H1 (cell line): ENCODE results near the gene SMIM28. TPM values are rescaled to one million over a fixed set of nuclear protein-coding genes. Genes with fewer than 3 reads are reported as not detected.

Source experiments
- CTCF ChIA-PET: fragments of 300-600 bp; sonication (Branson Sonifier 250); formaldehyde crosslinking; loops from one replicate; lab custom pipeline; 2021; ENCODE audit not compliant: partially characterized antibody; lab: Charles Lee
- POLR2A ChIA-PET: fragments of 300-600 bp; sonication (Branson Sonifier 250); formaldehyde crosslinking; loops from one replicate; lab custom pipeline; 2021; ENCODE audit warnings: inconsistent platforms; ENCODE audit not compliant: partially characterized antibody; lab: Charles Lee
- DNase-seq, 2 experiments: peaks; one replicate each; pipeline versions ENCODE4 v3.0.0 to v3.0.0-alpha.2; 2010 to 2022; ENCODE audit warnings: low spot score in 2 of 2, low read depth in 1 of 2, mixed read lengths in 1 of 2
- FAIRE-seq: peaks from 2 replicates; lab custom pipeline; 2011; peaks lifted over from hg19 to GRCh38; lab: Jason Lieb, UNC
- H2AFZ ChIP-seq: 2 replicates; pipeline ENCODE4 v1.8.1; 2012; ENCODE audit warnings: low read length, inconsistent platforms
- H2AK5ac ChIP-seq: 2 replicates; pipeline ENCODE4 v1.6.1; 2013; ENCODE audit warnings: low read depth, low read length
- H2BK120ac ChIP-seq: replicated peaks from 2 replicates; pipeline ENCODE3; 2013; ENCODE audit warnings: low read depth, low read length, inconsistent platforms
- H2BK12ac ChIP-seq: 2 replicates; pipeline ENCODE4 v1.6.1; 2013; ENCODE audit warnings: low read depth, low read length
- H2BK15ac ChIP-seq: 2 replicates; pipeline ENCODE4 v1.6.1; 2013; ENCODE audit warnings: low read length
- H2BK20ac ChIP-seq: 2 replicates; pipeline ENCODE4 v1.6.1; 2013; ENCODE audit warnings: low read length
- H2BK5ac ChIP-seq: 2 replicates; pipeline ENCODE4 v1.6.1; 2013; ENCODE audit warnings: low read depth, low read length
- H3K14ac ChIP-seq: 2 replicates; pipeline ENCODE4 v1.6.1; 2013; ENCODE audit warnings: inconsistent platforms; ENCODE audit not compliant: insufficient read length
- H3K18ac ChIP-seq: 2 replicates; pipeline ENCODE4 v1.6.1; 2013; ENCODE audit warnings: low read length; ENCODE audit errors: extremely low read depth
- H3K23ac ChIP-seq: 2 replicates; pipeline ENCODE4 v1.6.1; 2013; ENCODE audit warnings: inconsistent platforms; ENCODE audit not compliant: insufficient read length
- H3K23me2 ChIP-seq: 2 replicates; pipeline ENCODE4 v1.6.1; 2013; ENCODE audit warnings: low read depth, low read length
- H3K27ac ChIP-seq: 2 replicates; pipeline ENCODE4 v1.6.1; 2011; ENCODE audit warnings: low read depth, low read length, inconsistent platforms
- H3K27me3 ChIP-seq, 4 experiments: replicated peaks in 1 of 4; 1 replicate in 1 of 4; 2 replicates in 3 of 4; pipeline versions ENCODE4 v1.6.1 to v1.8.1; 2011 to 2013; ENCODE audit warnings: low read length in 3 of 4, mild to moderate bottlenecking in 3 of 4, inconsistent platforms in 2 of 4, mixed read lengths in 2 of 4, moderate library complexity in 1 of 4; ENCODE audit not compliant: control insufficient read depth in 3 of 4, insufficient read depth in 3 of 4; ENCODE audit errors: extremely low read depth in 1 of 4
- H3K36me3 ChIP-seq, 4 experiments: 2 replicates each; pipeline versions ENCODE4 v1.6.1 to v1.8.1; 2011 to 2013; ENCODE audit warnings: mild to moderate bottlenecking in 4 of 4, low read length in 3 of 4, moderate library complexity in 2 of 4, control low read depth in 1 of 4, inconsistent platforms in 1 of 4; ENCODE audit not compliant: insufficient read depth in 4 of 4, control insufficient read depth in 2 of 4
- H3K4ac ChIP-seq: replicated peaks from 2 replicates; pipeline ENCODE3; 2013; ENCODE audit warnings: low read length, low read depth, mixed read lengths, inconsistent platforms; ENCODE audit not compliant: insufficient read length
- H3K4me1 ChIP-seq, 4 experiments: replicated peaks in 1 of 4; 1 replicate in 1 of 4; 2 replicates in 3 of 4; pipeline versions ENCODE4 v1.6.1 to v1.8.1; 2011 to 2013; ENCODE audit warnings: low read length in 3 of 4, inconsistent platforms in 2 of 4, mixed read lengths in 1 of 4; ENCODE audit not compliant: insufficient read depth in 4 of 4, control insufficient read depth in 3 of 4
- H3K4me2 ChIP-seq, 2 experiments: 2 replicates each; pipeline versions ENCODE4 v1.6.1 to v1.8.1; 2011 to 2013; ENCODE audit warnings: low read depth in 2 of 2, low read length in 2 of 2, control low read depth in 1 of 2, inconsistent platforms in 1 of 2, mild to moderate bottlenecking in 1 of 2; ENCODE audit not compliant: insufficient read depth in 1 of 2
- H3K4me3 ChIP-seq, 4 experiments: fragments of 200-600, 300-600 bp in 1 of 4; sonication (generic), shearing (Covaris generic), sonication (Bioruptor Twin) in 1 of 4; 2 replicates each; pipeline versions ENCODE4 v1.5.1 to v1.8.1; 2011 to 2016; ENCODE audit warnings: low read length in 4 of 4, low read depth in 3 of 4, control low read depth in 2 of 4, inconsistent platforms in 2 of 4, mild to moderate bottlenecking in 2 of 4, mixed read lengths in 1 of 4, moderate library complexity in 1 of 4; ENCODE audit not compliant: insufficient read depth in 2 of 4; ENCODE audit errors: extremely low read depth in 1 of 4
- H3K56ac ChIP-seq: replicated peaks from 2 replicates; pipeline ENCODE3; 2013; ENCODE audit warnings: low read depth, mild to moderate bottlenecking, mixed read lengths, low read length, inconsistent platforms; ENCODE audit not compliant: insufficient read length
- H3K79me1 ChIP-seq: 2 replicates; pipeline ENCODE4 v1.6.1; 2013; ENCODE audit warnings: low read depth, low read length, control low read depth
- H3K79me2 ChIP-seq, 2 experiments: 2 replicates each; pipeline versions ENCODE4 v1.6.1 to v1.8.1; 2012 to 2013; ENCODE audit warnings: low read length in 2 of 2, mild to moderate bottlenecking in 2 of 2, inconsistent platforms in 1 of 2; ENCODE audit not compliant: insufficient read depth in 2 of 2, control insufficient read depth in 1 of 2
- H3K9ac ChIP-seq, 4 experiments: replicated peaks in 1 of 4; 1 replicate in 1 of 4; 2 replicates in 3 of 4; pipeline versions ENCODE4 v1.6.1 to v1.8.1; 2011 to 2013; ENCODE audit warnings: low read depth in 3 of 4, low read length in 3 of 4, control low read depth in 2 of 4, mild to moderate bottlenecking in 2 of 4, moderate library complexity in 2 of 4, inconsistent platforms in 1 of 4; ENCODE audit errors: extremely low read depth in 1 of 4
- H3K9me3 ChIP-seq, 2 experiments: 2 replicates each; pipeline versions ENCODE4 v1.6.1 to v1.8.1; 2012 to 2013; ENCODE audit warnings: mild to moderate bottlenecking in 2 of 2, moderate library complexity in 2 of 2, control low read depth in 1 of 2, inconsistent platforms in 1 of 2, low read depth in 1 of 2, low read length in 1 of 2, mixed read lengths in 1 of 2; ENCODE audit not compliant: insufficient read depth in 2 of 2
- H4K20me1 ChIP-seq, 2 experiments: replicated peaks in 1 of 2; 2 replicates each; pipeline versions ENCODE3 to v1.8.1; 2011 to 2013; ENCODE audit warnings: inconsistent platforms in 2 of 2, low read length in 2 of 2, mild to moderate bottlenecking in 1 of 2; ENCODE audit not compliant: insufficient read depth in 2 of 2, control insufficient read depth in 1 of 2
- H4K5ac ChIP-seq: 2 replicates; pipeline ENCODE4 v1.6.1; 2013; ENCODE audit warnings: low read length, low read depth, mixed read lengths, inconsistent platforms; ENCODE audit not compliant: insufficient read length
- H4K8ac ChIP-seq: 2 replicates; pipeline ENCODE4 v1.8.0; 2013; ENCODE audit warnings: mild to moderate bottlenecking, moderate library complexity, low read length, inconsistent platforms; ENCODE audit not compliant: insufficient read depth; ENCODE audit errors: extremely low read depth
- H4K91ac ChIP-seq: replicated peaks from 2 replicates; pipeline ENCODE3; 2013; ENCODE audit warnings: low read length, mixed read lengths, inconsistent platforms; ENCODE audit not compliant: insufficient read length
- BCL11A ChIP-seq, 2 experiments: IDR thresholded peaks; one replicate each; pipeline ENCODE4 v1.6.1; 2011; ENCODE audit warnings: low read depth in 2 of 2, low read length in 2 of 2, mild to moderate bottlenecking in 2 of 2
- CTBP2 ChIP-seq: IDR thresholded peaks from 2 replicates; pipeline ENCODE4 v1.7.0; 2011; ENCODE audit warnings: borderline replicate concordance, mild to moderate bottlenecking, moderate library complexity, mixed read lengths, low read length; ENCODE audit not compliant: insufficient read depth, insufficient read length
- GABPA ChIP-seq: IDR thresholded peaks from 2 replicates; pipeline ENCODE4 v1.6.1; 2011; ENCODE audit warnings: mild to moderate bottlenecking, low read length, moderate library complexity, borderline replicate concordance; ENCODE audit not compliant: insufficient read depth
- KDM5A ChIP-seq: fragments of 200-600 bp; IDR thresholded peaks from 2 replicates; pipeline ENCODE4 v1.7.1; 2012; ENCODE audit warnings: mild to moderate bottlenecking, low read length, inconsistent platforms, mixed read lengths
- NANOG ChIP-seq: IDR thresholded peaks from 2 replicates; pipeline ENCODE4 v1.6.1; 2011; ENCODE audit warnings: low read length, low read depth, mild to moderate bottlenecking, inconsistent platforms; ENCODE audit not compliant: insufficient read depth, poor library complexity, severe bottlenecking
- PHF8 ChIP-seq: fragments of 200-600 bp; sonication (generic); conservative IDR thresholded peaks from 2 replicates; pipeline ENCODE4 v1.7.1; 2012; ENCODE audit warnings: low read depth, mild to moderate bottlenecking, inconsistent platforms, low read length, moderate library complexity
- RAD21 ChIP-seq, 2 experiments: IDR thresholded peaks in 1 of 2; conservative IDR thresholded peaks in 1 of 2; 2 replicates each; pipeline ENCODE4 v1.6.1; 2011; ENCODE audit warnings: low read depth in 2 of 2, low read length in 2 of 2, improper control_type of control experiment in 1 of 2, inconsistent platforms in 1 of 2, mild to moderate bottlenecking in 1 of 2, moderate library complexity in 1 of 2
- SP1 ChIP-seq: IDR thresholded peaks from 2 replicates; pipeline ENCODE4 v1.6.1; 2011; ENCODE audit warnings: low read depth, low read length
- TCF12 ChIP-seq: IDR thresholded peaks from 2 replicates; pipeline ENCODE4 v1.6.1; 2011; ENCODE audit warnings: low read depth, mild to moderate bottlenecking, low read length
- YY1 ChIP-seq: IDR thresholded peaks from 2 replicates; pipeline ENCODE4 v1.6.1; 2011; ENCODE audit warnings: low read depth, mild to moderate bottlenecking, low read length
- WGBS, 2 experiments: shearing (Covaris generic) in 1 of 2; methylation state at CpG; one replicate each; pipeline versions ENCODE4 v1.1.6 to v1.1.7; 2013 to 2015; ENCODE audit warnings: low lambda C conversion rate in 2 of 2, mixed read lengths in 2 of 2, inconsistent platforms in 1 of 2, low coverage in 1 of 2, missing lambda C conversion rate in 1 of 2; ENCODE audit not compliant: insufficient replicate concordance in 2 of 2, insufficient coverage in 1 of 2, insufficient read length in 1 of 2; ENCODE audit errors: extremely low coverage in 1 of 2, missing lambda C conversion rate in 1 of 2; 5-methylcytosine and 5-hydroxymethylcytosine counted together
- polyA plus RNA-seq, 7 experiments: library from polyadenylated mRNA; depleted of rRNA in 3 of 7; stranded (reverse) in 5 of 7; unstranded in 2 of 7; fragments of >200 nt in 5 of 7; fragments of 200-250 nt in 2 of 7; gene quantifications; 1 replicate in 5 of 7; 2 replicates in 1 of 7; 4 replicates in 1 of 7; pipeline versions ENCODE4 v1.2.1 to v1.2.3, GENCODE V29; 2011 to 2013; ENCODE audit warnings: missing spikeins in 2 of 7, mixed read lengths in 2 of 7
- total RNA-seq: library from RNA; stranded (reverse); fragmentation: NEBNext Ultra II Directional; extraction: Animal tissue kit (Norgen Biotek cat#: 25700); gene quantifications from 2 replicates; pipeline ENCODE4 v1.2.1, GENCODE V29; 2021
- TF ChIP-seq, protein P1 (sequence below), 3 experiments: IDR thresholded peaks; 1 replicate in 2 of 3; 2 replicates in 1 of 3; pipeline versions ENCODE4 v1.5.1 to v1.6.1; 2011; ENCODE audit warnings: low read length in 3 of 3, mild to moderate bottlenecking in 3 of 3, inconsistent platforms in 2 of 3, low read depth in 1 of 3, moderate library complexity in 1 of 3; ENCODE audit not compliant: insufficient read depth in 1 of 3; ENCODE audit errors: control extremely low read depth in 1 of 3

The SMIM28 gene
- total and polyA plus RNA-seq, 2 of the 8 experiments (the other 6 are each of a cell fraction or from before 2014, with no cell fraction given): not detected

DNA sequence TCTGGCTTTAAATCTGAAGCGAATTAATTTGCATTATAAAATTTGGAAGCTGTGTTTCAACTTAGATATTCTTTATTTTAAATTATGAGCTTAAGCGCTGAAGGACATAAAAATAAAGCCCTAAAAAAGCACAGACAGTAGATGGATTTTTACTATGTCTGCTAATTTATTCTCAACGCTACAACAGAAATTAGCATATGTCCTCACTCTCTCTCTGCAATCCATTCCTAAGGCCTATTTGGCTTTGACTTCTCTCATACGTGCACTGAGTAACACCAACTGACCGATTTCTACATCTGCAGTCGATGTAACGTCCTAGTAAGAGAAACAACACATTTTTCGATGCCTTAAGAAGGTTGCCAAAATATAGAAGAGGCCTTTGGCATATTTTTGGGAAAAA, 50.0 kb downstream of the SMIM28 start:
- no peak overlapping the region for H2BK15ac ChIP-seq
- DNase-seq (no peak), FAIRE-seq (no peak)
- no peak overlapping the region for H3K27ac ChIP-seq
- H4K8ac ChIP-seq: no peak overlapping the region
- H3K79me1 ChIP-seq: no peaks in the 10 kb centered on the region; the same call in 1 of the 2 replicates
- peaks cover under 1 to 16% (median 5%) of the 10 kb centered on the region in 4 experiments; a peak in 6 of 8 replicates for H3K36me3 ChIP-seq
- no peaks in the 10 kb centered on the region for H3K79me2 ChIP-seq
- H3K4me3 ChIP-seq: no peak overlapping the region
- H2BK5ac ChIP-seq: no peak overlapping the region
- POLR2A ChIA-PET: interaction anchor here (0.6 to 1.1 kb wide), 2 partner anchors 11 to 314 kb away, joined by 3 to 4 read pairs; no protein-coding TSS in a partner anchor
- no peak overlapping the region for H2AFZ ChIP-seq
- H2AK5ac ChIP-seq: no peak overlapping the region
- CTCF ChIA-PET: interaction anchor here (0.6 to 11.4 kb wide), 18 partner anchors 9 to 339 kb away, joined by 3 to 192 read pairs (median 4); no protein-coding TSS in a partner anchor
- H3K14ac ChIP-seq: no peak overlapping the region
- no peak overlapping the region for H4K5ac ChIP-seq
- no peak overlapping the region for H2BK12ac ChIP-seq
- no peak overlapping the region for H3K9ac ChIP-seq
- H3K4me2 ChIP-seq: no peak overlapping the region
- H3K18ac ChIP-seq: no peak overlapping the region
- H3K4me1 ChIP-seq: no peaks in the 10 kb centered on the region; a peak in 2 of 7 replicates
- no peak overlapping the region for H2BK20ac ChIP-seq
- H3K23me2 ChIP-seq: no peaks in the 10 kb centered on the region
- H4K20me1 ChIP-seq: peaks cover 0 to 3% of the 10 kb centered on the region in 2 experiments
- H3K56ac ChIP-seq: no peak overlapping the region
- 89% methylated on average over 8 of the region's 8 CpGs; no CpG with 5 or more reads in 1 of the 2 experiments for WGBS, 2 experiments
- no peak overlapping the region for H2BK120ac ChIP-seq
- no peak overlapping the region for H3K4ac ChIP-seq
- H4K91ac ChIP-seq: no peak overlapping the region
- H3K27me3 ChIP-seq: no peaks in the 10 kb centered on the region
- no peaks in the 10 kb centered on the region for H3K9me3 ChIP-seq
- no peak overlapping the region for H3K23ac ChIP-seq
- TF ChIP-seq PHF8 (no peak), CTBP2 (no peak), BCL11A (IDR thresholded peaks at IDR 0.05; ENCODE audit: low read depth in 2 of 2, low read length in 2 of 2) (no peak), TCF12 (no peak), RAD21 (IDR thresholded peaks at IDR 0.05 in 1 of 2, conservative IDR thresholded peaks at IDR 0.05 in 1 of 2; ENCODE audit: low read depth in 2 of 2, low read length in 2 of 2) (no peak), SP1 (no peak), GABPA (no peak), NANOG (no peak), YY1 (no peak), KDM5A (no peak)
- TF ChIP-seq, protein P1, sequence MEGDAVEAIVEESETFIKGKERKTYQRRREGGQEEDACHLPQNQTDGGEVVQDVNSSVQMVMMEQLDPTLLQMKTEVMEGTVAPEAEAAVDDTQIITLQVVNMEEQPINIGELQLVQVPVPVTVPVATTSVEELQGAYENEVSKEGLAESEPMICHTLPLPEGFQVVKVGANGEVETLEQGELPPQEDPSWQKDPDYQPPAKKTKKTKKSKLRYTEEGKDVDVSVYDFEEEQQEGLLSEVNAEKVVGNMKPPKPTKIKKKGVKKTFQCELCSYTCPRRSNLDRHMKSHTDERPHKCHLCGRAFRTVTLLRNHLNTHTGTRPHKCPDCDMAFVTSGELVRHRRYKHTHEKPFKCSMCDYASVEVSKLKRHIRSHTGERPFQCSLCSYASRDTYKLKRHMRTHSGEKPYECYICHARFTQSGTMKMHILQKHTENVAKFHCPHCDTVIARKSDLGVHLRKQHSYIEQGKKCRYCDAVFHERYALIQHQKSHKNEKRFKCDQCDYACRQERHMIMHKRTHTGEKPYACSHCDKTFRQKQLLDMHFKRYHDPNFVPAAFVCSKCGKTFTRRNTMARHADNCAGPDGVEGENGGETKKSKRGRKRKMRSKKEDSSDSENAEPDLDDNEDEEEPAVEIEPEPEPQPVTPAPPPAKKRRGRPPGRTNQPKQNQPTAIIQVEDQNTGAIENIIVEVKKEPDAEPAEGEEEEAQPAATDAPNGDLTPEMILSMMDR (IDR thresholded peaks at IDR 0.05; ENCODE audit: control extremely low read depth in 1 of 3, insufficient read depth in 1 of 3, low read depth in 1 of 3, low read length in 3 of 3): no peak
